ENCODE measurements around the gene TCFL5.
"Not testable (repeated sequence)": the region's sequence is repeated elsewhere in the genome, so short reads cannot be mapped to it uniquely, and the experiment has no call there.

The TCFL5 gene

DNA sequence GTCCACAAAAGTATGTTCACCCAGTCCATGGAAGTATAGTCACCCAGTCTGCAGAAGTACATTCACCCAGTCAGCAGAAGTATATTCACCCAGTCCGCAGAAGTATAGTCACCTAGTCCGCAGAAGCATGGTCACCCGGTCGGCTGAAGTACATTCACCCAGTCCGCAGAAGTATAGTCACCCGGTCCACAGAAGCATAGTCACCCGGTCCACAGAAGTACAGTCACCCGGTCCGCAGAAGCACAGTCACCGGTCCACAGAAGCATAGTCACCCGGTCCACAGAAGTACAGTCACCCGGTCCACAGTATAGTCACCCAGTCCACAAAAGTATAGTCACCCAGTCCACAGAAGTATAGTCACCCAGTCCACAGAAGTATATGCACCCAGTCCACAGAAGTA lies 8.8 kb downstream of the TCFL5 start:
- no peak for FAIRE-seq

DNA sequence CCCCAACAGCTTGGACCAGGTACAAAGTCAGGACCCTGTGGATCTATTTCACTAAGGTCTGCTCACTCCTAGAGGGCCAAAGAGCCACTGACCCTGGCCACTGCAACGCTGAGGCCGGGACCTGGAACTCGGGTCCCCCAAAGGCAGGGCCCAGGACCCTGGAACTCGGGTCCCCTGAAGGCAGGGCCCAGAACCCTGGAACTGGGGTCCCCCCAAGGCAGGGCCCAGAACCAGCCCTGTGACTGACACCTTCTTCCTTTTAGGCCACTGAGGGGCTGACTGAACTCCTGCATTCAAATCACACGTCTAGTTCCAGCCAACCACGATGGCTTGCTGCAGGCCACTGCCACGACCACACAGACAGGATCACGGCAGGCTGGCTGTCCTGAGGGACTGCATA lies 9.4 kb downstream of the TCFL5 start:
- no peak for FAIRE-seq

DNA sequence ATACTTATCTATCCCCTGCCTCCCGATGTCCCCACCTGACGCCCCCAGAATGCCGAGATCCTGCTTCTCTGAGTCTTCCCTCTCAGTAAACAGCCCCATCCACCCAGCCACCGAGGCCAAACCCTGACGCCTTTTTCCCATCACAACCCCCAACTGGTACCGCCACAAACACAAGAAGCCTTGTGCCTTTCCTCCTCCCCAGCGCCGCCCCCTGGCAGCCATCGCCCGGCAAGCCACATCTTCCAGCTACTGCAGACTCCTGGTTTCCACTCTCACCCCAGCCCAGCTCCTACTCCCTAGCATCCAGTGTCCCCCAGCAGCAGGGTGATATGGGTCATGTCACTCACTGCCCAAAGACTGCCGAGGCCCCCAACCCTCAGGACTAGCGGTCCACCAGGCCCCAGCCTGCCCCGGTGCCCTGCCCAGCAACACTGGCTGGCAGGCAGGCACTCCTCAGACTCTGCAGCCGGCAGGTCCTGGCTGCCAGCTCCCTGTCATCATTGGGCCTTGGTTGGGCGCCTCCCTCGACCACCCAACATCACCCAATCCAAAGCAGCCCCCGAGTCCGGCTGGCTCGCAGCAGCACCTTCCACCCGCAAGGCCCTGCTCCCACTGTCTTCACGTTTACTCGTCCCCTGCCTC lies 11.2 kb downstream of the TCFL5 start:
- FAIRE-seq = no peak

DNA sequence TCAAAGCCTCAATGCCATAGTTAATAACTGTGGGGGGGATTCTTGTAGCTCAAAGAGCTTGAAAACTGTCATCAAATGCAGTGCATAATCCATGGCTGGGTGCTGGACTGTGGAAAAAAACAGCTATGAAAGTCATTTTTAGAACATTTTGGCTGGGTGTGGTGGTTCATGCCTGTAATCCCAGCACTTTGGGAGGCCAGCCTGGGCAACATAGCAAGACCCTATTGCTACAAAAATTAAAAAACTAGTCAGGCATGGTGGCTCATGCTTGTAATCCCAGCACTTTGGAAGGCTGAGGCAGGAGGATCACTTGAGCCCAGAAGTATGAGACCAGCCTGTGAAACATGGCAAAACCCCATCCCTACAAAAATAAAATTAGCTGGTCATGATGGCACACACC lies 12.2 kb downstream of the TCFL5 start:
- no peak for FAIRE-seq

DNA sequence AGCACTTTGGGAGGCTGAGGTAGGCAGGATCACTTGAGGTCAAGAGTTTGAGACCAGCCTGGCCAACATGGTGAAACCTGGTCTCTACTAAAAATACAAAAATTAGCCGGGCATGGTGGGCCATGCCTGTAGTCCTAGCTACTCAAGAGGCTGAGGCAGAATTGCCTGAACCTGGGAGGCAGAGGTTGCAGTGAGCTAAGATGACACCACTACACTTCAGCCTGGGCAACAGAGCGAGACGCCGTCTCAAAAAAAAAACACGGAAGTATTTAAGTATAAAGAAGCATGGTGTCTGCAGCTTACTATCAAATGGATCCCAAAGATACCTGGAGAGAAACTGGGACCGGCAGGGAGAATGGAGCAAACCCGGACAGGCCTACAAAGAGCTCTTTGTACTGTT lies 12.7 kb downstream of the TCFL5 start:
- not testable (repeated sequence) for FAIRE-seq

DNA sequence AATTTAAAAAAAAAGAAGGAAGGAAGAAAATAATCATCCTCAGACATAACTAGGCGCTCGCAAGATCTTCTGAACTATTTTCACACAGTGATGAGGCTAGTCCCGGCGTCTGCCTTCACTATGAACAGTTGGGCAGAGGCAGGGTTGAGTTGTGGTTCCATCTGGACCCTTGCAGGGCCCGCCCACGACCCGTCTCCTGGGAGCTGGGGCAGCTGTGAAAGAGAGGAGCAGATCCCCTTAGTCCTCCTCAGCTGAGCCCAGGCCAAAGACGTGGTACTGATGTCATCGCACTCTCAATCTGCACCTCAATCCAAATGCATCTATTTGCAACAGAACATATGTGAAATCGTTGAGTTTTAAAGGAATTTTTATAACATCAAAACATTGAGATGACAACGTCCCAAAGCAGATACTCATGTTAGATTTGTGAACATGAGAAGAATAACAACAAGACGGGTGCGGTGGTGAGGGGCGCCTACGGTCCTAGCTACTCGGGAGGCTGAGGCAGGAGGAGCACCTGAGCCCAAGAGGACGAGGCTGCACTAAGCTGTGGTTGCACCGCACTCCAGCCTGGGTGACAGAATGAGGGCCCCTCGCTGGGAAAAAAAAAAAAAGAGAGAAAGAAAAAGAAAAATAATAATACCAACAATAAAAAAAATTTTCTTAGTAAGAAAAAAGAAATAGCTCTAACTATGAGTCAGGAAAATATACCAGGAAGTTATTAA lies 15.3 kb downstream of the TCFL5 start:
- no peak for FAIRE-seq

DNA sequence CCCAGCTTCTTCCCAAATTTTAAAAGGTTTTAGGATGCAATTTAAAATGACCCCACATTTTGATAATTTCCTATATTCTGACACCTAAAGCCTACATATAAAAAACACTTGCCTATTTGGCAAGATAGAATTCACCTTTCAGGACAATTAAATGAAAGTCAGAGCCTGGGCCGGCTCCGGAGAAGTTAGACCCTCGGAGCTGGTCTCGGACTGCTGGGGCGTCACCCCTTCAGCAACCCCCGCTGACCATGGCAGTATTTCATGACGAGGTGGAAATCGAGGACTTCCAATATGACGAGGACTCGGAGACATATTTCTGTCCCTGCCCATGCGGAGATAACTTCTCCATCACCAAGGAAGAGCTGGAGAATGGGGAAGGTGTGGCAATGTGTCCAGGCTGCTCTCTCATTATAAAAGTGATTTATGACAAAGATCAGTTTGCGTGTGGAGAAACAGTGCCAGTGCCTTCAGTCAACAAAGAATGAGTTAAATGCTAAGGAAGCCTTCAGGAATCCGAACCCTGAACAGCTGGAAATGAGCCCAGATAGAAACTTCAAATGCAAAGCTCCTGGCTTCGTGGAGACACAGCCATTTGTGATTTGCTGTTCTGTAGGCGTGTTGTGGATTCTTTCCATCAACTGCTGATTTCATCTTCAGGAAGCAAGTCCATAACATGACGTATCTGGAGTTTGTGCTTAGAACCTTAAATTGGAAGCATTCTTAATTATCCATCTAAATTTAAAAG lies 16.0 kb downstream of the TCFL5 start:
- FAIRE-seq = no peak

DNA sequence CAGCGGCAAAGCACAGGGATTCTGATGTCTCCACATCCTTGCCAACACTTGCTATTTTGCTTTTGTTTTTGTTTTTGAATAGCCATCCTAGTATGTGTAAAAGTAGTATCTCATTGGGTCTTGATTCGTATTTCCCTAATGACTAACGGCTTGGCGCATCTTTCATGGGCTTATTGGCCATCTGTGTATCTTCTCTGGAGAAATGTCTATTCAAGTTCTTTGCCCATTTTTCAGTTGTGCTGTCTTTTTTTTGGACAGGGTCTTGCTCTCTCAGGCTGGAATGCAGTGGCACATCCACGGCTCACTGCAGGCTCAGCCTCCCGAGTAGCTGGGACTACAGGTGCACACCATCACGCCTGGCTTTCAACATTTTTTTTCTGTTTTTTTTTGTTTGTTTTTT lies 17.4 kb downstream of the TCFL5 start:
- no peak for FAIRE-seq

DNA sequence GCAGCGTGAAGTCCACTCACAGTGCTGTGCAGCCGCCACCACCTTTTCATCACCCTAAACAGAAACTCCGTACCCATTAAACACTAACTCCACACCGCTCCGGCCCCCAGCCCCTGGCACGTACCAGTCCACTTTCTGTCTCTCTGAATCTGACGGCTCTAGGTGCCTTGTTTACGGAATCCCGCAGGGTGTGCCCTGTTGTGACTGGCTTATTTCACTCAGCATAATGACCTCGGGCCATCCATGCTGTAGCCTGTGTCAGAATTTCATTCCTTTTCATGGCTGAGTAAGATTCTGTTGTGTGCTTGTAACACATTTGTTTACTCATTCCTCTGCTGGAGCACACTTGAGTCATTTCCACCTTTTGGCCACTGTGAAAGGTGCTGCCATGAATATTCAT lies 18.0 kb downstream of the TCFL5 start:
- no peak for FAIRE-seq

DNA sequence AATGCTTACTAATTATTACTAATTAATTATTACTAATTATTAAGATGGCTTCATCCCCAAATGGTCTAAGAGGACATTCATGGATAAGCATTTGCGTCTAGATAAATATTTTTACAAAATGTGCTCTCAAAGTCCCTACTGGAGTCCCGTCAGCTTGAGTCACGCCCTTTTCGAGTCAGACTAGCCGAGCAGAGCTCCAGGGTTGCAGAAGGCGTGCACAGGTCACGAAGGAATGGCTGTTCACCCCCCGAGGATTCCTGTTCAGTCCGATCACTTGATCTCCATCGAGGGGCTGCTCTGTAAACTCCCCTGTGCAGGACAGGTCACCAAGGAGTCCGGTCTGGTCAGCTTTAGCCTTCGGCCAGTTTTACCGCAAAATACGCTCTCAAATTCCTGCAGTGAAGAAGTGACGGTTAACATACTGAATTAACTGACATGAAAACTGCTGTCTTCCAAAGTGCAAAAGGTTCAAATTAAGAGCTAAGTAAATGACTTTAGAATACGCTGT lies 19.9 kb downstream of the TCFL5 start:
- FAIRE-seq = no peak

DNA sequence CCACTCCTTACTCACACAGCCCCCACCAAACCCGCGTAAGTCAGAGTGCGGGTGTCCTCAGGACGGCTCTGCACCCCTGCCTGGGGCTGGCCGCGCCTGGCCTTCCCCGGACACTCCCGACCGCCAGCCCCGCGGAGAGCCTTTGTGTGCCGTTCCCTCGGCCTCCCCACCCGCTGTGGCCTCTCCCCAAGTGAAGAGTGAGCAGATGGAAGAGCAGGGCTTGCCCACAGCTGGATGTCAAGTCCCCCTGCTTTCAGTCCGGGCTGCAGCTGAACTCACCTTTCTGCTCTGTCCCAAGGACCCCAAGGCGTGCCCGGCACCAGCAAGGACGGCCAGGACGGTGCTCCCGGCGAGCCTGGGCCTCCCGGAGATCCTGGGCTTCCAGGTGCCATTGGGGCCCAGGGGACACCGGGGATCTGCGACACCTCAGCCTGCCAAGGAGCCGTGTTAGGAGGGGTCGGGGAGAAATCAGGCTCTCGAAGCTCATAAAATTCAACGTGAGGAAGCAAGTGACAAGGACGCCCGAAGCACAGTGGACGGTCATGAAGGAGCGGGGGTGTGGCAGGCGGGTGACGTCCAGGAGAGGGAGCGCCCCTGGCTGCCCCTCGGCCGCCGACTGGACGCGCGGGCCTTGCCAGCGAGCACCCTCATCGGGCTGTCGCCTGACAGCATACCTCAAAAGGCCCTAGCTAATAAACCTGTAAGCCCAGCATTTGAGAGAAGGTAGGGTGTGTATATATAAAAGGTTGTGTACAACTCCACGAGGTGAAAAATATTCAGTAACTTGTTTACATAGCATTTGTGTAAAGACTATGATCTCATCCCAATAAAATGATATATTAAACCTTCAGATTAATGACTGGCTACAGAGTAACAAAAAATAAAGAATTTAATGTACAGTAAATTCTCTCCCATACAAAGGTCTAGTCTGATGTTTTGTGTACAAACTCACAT lies 21.1 kb downstream of the TCFL5 start:
- no peak for FAIRE-seq

DNA sequence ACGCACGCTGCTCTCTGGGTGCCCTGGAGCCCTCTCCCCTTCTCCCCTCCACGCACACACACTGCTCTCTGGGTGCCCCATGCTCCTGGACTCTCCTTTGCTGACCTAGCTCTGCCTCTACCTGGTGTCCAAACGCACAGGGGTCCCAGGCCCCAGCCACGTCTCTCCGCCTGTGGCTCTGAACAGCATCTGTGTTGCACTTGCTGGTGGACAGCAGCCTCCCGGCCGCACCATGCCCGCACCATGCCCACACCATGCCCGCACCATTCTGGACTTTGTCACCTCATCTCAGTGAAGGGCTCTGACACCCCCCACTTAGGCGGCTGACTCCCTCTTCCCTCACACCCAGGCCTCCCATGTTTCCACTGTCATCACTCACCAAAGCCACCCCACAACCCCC lies 21.8 kb downstream of the TCFL5 start:
- no peak for FAIRE-seq

DNA sequence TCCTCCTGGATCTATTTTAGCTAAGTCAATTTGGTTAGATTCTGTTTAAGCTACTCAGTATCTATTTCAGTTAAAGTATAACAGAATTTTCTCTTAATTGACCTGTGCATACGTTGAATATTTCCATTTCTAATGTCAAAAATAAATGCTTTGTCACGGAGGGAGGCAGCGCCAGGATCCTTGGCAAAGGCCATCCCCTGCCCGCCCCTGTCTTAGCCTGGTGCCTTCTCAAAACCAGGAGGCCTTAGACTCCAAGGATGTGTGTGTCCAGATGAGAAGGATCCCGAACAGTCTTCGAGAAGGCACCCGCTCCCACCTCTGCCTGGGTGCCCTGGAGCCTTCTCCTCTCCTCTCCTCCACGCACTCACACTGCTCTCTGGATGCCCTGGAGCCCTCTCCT lies 22.4 kb downstream of the TCFL5 start:
- FAIRE-seq = no peak

DNA sequence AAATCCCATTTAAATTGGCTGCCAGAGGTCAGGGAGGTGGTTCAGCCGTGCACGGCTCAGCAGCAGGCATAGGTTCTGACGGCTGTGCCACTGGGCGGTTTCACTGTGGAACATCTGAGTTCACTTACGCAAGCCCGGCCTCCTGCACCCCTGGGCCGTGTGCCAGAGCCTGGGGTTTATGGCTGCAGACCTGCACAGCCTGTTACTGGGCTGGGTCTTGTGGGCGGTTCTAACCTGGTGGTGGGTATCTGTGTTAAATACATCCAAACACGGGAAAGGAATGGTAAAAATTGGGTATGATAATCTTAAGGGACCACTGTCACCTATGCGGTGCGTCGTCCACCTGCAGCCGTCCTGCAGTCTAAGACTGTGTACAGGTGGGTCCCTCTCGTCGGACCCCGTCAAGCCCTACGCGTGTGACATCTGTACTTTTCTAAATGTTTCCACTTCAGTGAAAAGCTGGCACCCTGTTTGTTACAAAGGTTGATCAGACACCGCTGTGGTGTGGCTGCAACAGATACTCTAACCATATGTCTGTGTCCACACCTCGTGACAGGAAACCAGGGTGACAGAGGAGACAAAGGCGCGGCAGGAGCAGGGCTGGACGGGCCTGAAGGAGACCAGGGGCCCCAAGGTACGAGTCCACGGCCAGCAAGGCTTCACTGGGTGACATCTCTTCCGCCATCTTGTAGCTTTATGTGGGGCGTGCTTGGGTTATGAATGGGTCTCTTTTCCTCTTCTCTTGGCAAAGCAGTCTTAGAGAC lies 23.3 kb downstream of the TCFL5 start:
- FAIRE-seq = no peak

DNA sequence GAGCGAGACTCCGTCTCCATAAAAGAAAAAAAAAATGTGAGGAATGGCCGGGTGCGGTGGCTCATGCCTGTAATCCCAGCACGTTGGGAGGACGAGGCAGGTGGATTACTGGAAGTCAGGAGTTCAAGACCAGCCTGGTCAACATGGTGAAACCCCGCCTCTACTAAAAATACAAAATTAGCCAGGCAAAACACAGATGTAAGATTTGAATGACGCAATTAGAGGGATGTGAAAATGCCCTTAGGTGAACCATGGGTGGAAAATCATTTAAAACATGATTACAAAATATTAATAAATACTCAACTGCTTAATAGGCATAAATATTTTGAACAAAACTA lies 23.9 kb downstream of the TCFL5 start:
- FAIRE-seq = no peak

DNA sequence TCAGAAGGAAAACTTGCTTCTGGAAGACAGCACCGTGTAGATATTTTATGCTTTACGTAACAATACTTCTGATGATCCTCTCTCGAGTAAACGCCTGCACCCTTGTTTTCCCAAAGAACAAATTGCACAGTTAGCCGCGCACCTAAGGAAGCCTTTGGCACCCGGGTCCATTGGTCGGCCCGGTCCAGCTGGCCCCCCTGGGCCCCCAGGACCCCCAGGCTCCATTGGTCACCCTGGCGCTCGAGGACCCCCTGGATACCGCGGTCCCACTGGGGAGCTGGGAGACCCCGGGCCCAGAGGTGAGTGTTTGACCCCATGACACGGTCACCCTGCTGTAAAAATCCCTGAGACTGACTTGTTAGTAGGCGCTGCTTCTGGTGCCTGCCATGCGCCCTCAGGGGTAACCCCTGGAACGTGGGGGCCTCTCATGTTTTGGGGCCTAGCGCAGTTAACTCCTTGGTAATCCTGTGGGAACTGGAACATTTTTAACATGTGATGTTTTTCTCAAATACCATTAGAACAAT lies 24.6 kb downstream of the TCFL5 start:
- no peak for FAIRE-seq

DNA sequence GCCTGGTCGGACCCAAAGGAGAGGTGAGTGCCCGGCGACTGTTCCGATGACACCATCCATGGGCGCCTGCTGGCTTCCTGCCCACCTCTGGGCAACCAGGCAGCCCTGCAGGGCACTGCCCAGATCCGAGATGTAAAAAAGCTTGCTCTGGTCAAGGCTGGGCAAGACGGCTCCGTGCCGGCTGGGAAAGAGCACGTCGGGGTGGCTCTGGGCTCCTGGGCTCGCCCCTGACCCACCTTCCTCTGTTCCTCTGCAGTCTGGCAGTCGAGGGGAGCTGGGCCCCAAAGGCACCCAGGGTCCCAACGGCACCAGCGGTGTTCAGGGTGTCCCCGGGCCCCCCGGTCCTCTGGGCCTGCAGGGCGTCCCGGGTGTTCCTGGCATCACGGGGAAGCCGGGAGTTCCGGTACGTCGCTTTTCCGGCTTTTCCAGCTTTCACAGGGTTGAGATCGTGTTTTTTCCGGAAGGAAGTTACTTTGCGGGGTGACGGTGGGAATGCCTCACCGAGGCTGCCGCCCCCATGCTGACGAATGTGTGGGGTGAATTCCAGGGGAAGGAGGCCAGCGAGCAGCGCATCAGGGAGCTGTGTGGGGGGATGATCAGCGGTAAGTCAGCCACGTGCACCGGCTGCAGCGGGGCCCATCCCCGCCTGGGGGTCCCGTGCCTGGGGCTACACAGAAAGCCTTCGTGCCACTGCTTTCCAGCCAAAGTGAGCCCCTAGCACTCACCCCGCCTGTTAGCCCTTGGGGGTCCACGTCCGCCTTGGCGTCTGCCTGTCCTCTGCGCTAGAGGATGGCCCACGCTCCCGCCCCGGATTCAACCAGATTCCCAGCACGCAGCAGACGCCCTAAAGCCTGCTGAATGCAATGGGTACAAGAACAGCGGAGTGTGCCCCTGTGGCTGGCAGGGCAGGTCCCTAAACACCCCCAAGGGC lies 25.4 kb downstream of the TCFL5 start:
- FAIRE-seq = no peak

DNA sequence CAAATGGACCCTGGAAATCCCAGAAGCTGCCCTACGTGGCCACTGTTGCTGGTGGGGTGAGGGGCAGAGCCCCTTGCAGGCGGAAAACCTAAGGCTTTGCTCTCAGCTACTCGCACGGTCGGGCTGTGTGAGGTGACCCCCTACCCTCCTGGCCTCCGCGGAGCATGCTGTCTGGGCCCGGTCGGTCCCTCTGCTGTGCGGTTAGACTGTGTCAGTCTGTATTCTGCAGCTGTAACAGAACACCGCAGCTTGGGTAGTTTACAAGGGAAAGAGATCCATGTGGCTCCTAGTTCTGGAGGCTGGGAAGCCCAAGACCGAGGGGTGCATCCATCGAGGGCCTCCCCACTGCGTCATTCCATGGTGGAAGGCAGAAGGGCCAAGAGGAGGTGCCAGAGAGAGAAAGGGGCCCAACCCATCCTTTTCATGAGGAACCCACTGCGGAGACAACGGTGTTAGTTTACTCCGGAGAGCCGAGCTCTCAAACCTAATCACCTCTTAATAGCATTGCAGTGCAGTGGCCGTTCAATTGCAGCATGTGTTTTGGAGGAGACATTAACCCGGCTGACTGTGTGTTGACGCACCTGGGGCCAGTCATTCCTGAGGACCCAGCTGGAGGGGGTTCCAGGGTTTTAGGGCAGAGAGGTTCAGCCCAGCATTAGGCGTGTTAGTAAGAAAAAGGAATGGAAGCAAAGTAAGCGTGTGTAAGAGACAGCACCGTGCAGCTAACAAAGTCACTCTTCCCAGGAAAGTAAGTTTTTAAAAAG lies 26.5 kb downstream of the TCFL5 start:
- no peak for FAIRE-seq

DNA sequence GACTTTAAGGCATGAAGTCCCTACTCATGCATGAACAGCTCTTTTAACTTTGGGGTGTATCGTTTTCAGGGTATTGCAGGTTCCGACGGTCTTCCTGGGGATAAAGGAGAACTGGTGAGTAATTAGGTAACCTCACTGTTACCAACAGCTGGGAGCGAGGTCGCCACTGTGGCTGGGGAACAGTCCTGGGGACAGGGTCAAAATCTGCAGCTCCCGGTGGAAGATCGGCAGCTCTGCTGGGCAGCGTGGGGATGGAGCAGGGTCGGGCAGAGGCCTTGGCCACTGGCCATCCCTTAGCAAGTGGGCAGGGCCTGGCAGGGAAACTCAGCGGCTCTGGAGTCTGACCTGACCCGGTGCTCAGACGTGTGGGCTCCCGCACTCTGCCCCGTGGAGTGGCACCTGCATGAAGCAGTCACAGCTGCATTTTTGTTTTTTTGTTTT lies 28.7 kb downstream of the TCFL5 start:
- no peak for FAIRE-seq

Measured in endometrium (tissue), 2 donors.